A673 (cell line): ENCODE results near the gene OAS1. TPM values are rescaled to one million over a fixed set of nuclear protein-coding genes. Genes with fewer than 3 reads are reported as not detected.
"Not testable (repeated sequence)": the region's sequence is repeated elsewhere in the genome, so short reads cannot be mapped to it uniquely, and the experiment has no call there.

Experiments
- BruUV-seq: library from RNA; stranded (reverse); fragments of 400-500 nt; replicated peaks from 2 replicates; lab custom pipeline; 2021; lab: Mats Ljungman, UMichigan
- CTCF ChIA-PET: fragments of 300-600 bp; sonication (Branson Sonifier 250); formaldehyde crosslinking; loops from one replicate; lab custom pipeline; 2022; ENCODE audit warnings: antibody characterized with exemption; lab: Charles Lee
- POLR2A ChIA-PET: fragments of 300-600 bp; sonication (Branson Sonifier 250); formaldehyde crosslinking; loops from one replicate; lab custom pipeline; 2022; ENCODE audit warnings: antibody characterized with exemption; ENCODE audit not compliant: low non-redundant PET; lab: Charles Lee
- DNase-seq: peaks from one replicate; pipeline ENCODE4 v3.0.0-alpha.2; 2015; ENCODE audit warnings: low spot score
- H3K27ac ChIP-seq: fragments of 200-600 bp; sonication (generic); 2 replicates; pipeline ENCODE4 v1.5.1; 2016; ENCODE audit warnings: mixed run types, low read depth, mild to moderate bottlenecking, mixed read lengths, antibody characterized with exemption, low read length; ENCODE audit not compliant: poor library complexity, severe bottlenecking
- H3K27me3 ChIP-seq: fragments of 200-600 bp; sonication (generic); replicated peaks from 2 replicates; pipeline ENCODE4 v1.6.1; 2017; ENCODE audit warnings: mixed run types, low read depth, mild to moderate bottlenecking, mixed read lengths, antibody characterized with exemption, low read length; ENCODE audit not compliant: insufficient read depth, poor library complexity
- H3K36me3 ChIP-seq: fragments of 200-600 bp; sonication (generic); 2 replicates; pipeline ENCODE4 v1.6.1; 2016; ENCODE audit warnings: mixed run types, mild to moderate bottlenecking, mixed read lengths, antibody characterized with exemption, low read length; ENCODE audit not compliant: insufficient read depth, poor library complexity, severe bottlenecking
- H3K4me1 ChIP-seq: fragments of 200-600 bp; sonication (generic); 2 replicates; pipeline ENCODE4 v1.6.1; 2017; ENCODE audit warnings: mixed run types, mild to moderate bottlenecking, mixed read lengths, antibody characterized with exemption, low read length; ENCODE audit not compliant: insufficient read depth, poor library complexity, severe bottlenecking
- H3K4me3 ChIP-seq: fragments of 200-600 bp; sonication (generic); 2 replicates; pipeline ENCODE4 v1.5.1; 2016; ENCODE audit warnings: low read depth, mixed run types, mild to moderate bottlenecking, mixed read lengths, low read length; ENCODE audit not compliant: poor library complexity, severe bottlenecking
- H3K9me3 ChIP-seq: fragments of 200-600 bp; sonication (generic); 2 replicates; pipeline ENCODE4 v1.6.1; 2016; ENCODE audit warnings: mixed run types, low read depth, mild to moderate bottlenecking, mixed read lengths, antibody characterized with exemption, low read length; ENCODE audit not compliant: poor library complexity, severe bottlenecking
- CTCF ChIP-seq: fragments of 300-800, 200-600 bp; sonication (generic); conservative IDR thresholded peaks from 2 replicates; pipeline ENCODE4 v1.5.1; 2017; ENCODE audit warnings: low read depth, mild to moderate bottlenecking, antibody characterized with exemption, low read length, moderate library complexity, mixed read lengths
- EZH2 ChIP-seq: fragments of 200-600 bp; sonication (generic); IDR thresholded peaks from 2 replicates; pipeline ENCODE4 v1.6.1; 2017; ENCODE audit warnings: borderline replicate concordance, low read depth, mild to moderate bottlenecking, mixed read lengths, antibody characterized with exemption, low read length; ENCODE audit not compliant: poor library complexity, severe bottlenecking
- intact Hi-C: fragments of 100-400 bp; cut with micrococcal nuclease; formaldehyde crosslinking; loops from one replicate; pipeline ENCODE4 v1.10.0; 2022; ENCODE audit not compliant: unreplicated experiment
- total RNA-seq: library from RNA; stranded (reverse); gene quantifications from 2 replicates; pipeline ENCODE4 v1.2.3, GENCODE V29; 2021

The OAS1 gene
- total RNA-seq, 1 experiment from 2014 or later = 12.4 TPM

DNA sequence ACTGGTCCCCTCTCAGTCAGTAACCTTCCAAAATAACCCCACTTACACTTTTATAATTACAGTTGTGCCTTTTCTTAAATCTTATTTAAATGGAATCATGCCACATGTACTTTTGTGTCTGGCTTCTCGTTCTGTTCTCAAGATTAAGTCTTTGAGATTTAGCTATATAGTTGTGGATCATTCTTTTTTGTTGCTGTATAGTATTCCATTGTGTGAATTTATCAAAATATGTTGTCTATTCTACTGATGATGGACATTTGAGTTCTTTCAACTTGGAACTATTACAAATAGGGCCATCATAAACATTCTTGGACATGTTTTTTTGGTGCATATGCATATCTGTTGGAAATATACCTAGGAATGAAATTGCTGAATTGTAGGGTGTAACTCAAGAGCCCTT, 40.6 kb downstream of the OAS1 start:
- Histone ChIP-seq H3K4me1 (no peaks in the 10 kb centered on the region), H3K27ac (no peak overlapping the region), H3K36me3 (peaks cover 6% of the 10 kb centered on the region), H3K27me3 (no peaks in the 10 kb centered on the region), H3K4me3 (no peak overlapping the region), H3K9me3 (no peaks in the 10 kb centered on the region)
- intact Hi-C loops = no loop called here
- no peak for DNase-seq
- TF ChIP-seq EZH2 = no peak
- ChIA-PET CTCF (no interaction called here), POLR2A (no interaction called here)
- BruUV-seq = no TSS peak

DNA sequence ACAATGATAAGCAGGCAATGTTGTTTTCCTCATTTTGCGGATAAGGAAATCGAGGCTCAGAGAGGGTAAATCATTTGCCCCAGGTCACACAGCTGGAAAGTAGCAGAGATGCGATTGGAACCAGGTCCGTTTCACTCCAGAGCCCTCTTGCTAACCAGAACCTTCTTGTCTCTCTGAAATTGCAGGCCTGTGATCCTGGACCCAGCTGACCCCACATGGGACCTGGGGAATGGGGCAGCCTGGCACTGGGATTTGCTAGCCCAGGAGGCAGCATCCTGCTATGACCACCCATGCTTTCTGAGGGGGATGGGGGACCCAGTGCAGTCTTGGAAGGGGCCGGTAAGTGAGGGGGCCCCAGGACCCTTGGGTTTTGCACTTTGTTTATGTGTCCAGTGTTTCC, 41.0 kb downstream of the OAS1 start:
- Histone ChIP-seq H3K36me3 (peaks cover 6% of the 10 kb centered on the region), H3K4me3 (no peak overlapping the region), H3K27ac (no peak overlapping the region), H3K27me3 (no peaks in the 10 kb centered on the region), H3K9me3 (no peaks in the 10 kb centered on the region), H3K4me1 (no peaks in the 10 kb centered on the region)
- BruUV-seq = no TSS peak
- no peak for TF ChIP-seq CTCF
- TF ChIP-seq EZH2 = no peak
- ChIA-PET CTCF (no interaction called here), POLR2A (no interaction called here)
- intact Hi-C loops = no loop called here
- no peak for DNase-seq

- BruUV-seq = no TSS peak
- no peaks in the 10 kb centered on the region for H3K4me1 ChIP-seq
- TF ChIP-seq EZH2 = no peak
- TF ChIP-seq CTCF = no peak
- DNase-seq = no peak
- POLR2A ChIA-PET = no interaction called here
- H3K27ac ChIP-seq = no peak overlapping the region
- CTCF ChIA-PET = interaction anchor here (1.3 kb wide), 1 partner anchor 44 kb away, joined by 4 read pairs; no protein-coding TSS in a partner anchor
- no peaks in the 10 kb centered on the region for H3K9me3 ChIP-seq
- H3K27me3 ChIP-seq = no peaks in the 10 kb centered on the region
- H3K36me3 ChIP-seq = peaks cover 6% of the 10 kb centered on the region
- intact Hi-C loops = no loop called here
- no peak overlapping the region for H3K4me3 ChIP-seq
Measured at GRCh38 chr12:112948806-112949205, 42.0 kb downstream of the OAS1 start.

- no TSS peak for BruUV-seq
- Histone ChIP-seq H3K4me3 (no peak overlapping the region), H3K4me1 (no peaks in the 10 kb centered on the region), H3K27me3 (no peaks in the 10 kb centered on the region), H3K9me3 (no peaks in the 10 kb centered on the region), H3K36me3 (peaks cover 6% of the 10 kb centered on the region), H3K27ac (no peak overlapping the region)
- CTCF ChIA-PET = no interaction called here
- intact Hi-C loops = no loop called here
- POLR2A ChIA-PET = no interaction called here
- DNase-seq = no peak
- TF ChIP-seq CTCF = no peak
- TF ChIP-seq EZH2 = no peak
Measured at GRCh38 chr12:112950701-112951100, 43.9 kb downstream of the OAS1 start.

DNA sequence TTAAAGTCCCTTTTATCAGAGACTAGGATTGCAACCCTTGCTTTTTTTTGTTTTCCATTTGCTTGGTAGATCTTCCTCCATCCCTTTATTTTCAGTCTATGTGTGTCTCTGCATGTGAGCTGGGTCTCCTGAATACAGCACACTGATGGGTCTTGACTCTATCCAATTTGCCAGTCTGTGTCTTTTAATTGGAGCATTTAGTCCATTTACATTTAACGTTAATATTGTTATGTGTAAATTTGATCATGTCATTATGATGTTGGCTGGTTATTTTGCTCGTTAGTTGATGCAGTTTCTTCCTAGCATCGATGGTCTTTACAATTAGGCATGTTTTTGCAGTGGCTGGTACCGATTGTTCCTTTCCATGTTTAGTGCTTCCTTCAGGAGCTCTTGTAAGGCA, 50.4 kb downstream of the OAS1 start:
- BruUV-seq, DNase-seq, CTCF ChIA-PET, H3K9me3 ChIP-seq, H3K4me1 ChIP-seq, H3K27me3 ChIP-seq, H3K4me3 ChIP-seq, H3K27ac ChIP-seq, H3K36me3 ChIP-seq, POLR2A ChIA-PET, intact Hi-C loops: not testable (repeated sequence)
